MCF 10A (cell line): ENCODE measurements around the gene KDM4C. TPM values are rescaled to one million over a fixed set of nuclear protein-coding genes. Genes with fewer than 3 reads are reported as not detected.

Experiments used
- BruUV-seq: library from RNA; stranded (reverse); fragments of 400-500 nt; replicated peaks from 2 replicates; lab custom pipeline; 2021; lab: Mats Ljungman, UMichigan
- CTCF ChIA-PET: fragments of 300-600 bp; sonication (Branson Sonifier 250); formaldehyde crosslinking; extraction: SDS; loops from one replicate; lab custom pipeline; 2021; ENCODE audit warnings: antibody characterized with exemption, inconsistent platforms; lab: Yijun Ruan, JAX
- POLR2A ChIA-PET: fragments of 300-600, 350-650 bp; sonication (Branson Sonifier 250); formaldehyde crosslinking; extraction: SDS; loops from one replicate; lab custom pipeline; 2020; ENCODE audit warnings: antibody characterized with exemption, inconsistent platforms; lab: Yijun Ruan, JAX
- DNase-seq: peaks from one replicate; pipeline ENCODE4 v3.0.0-alpha.2; 2018; ENCODE audit not compliant: unreplicated experiment
- H3K27ac Mint-ChIP-seq: one replicate; pipeline ENCODE4 v1.8.0; 2022; ENCODE audit warnings: mild to moderate bottlenecking, low read depth, mixed read lengths; ENCODE audit not compliant: unreplicated experiment
- H3K27me3 Mint-ChIP-seq: one replicate; pipeline ENCODE4 v1.8.0; 2022; ENCODE audit warnings: mixed read lengths; ENCODE audit not compliant: insufficient read depth, unreplicated experiment
- H3K36me3 Mint-ChIP-seq: one replicate; pipeline ENCODE4 v1.8.0; 2022; ENCODE audit warnings: mild to moderate bottlenecking, moderate library complexity, mixed read lengths; ENCODE audit not compliant: insufficient read depth, unreplicated experiment
- H3K4me1 Mint-ChIP-seq: one replicate; pipeline ENCODE4 v1.8.0; 2022; ENCODE audit warnings: mixed read lengths; ENCODE audit not compliant: insufficient read depth, unreplicated experiment
- H3K4me3 Mint-ChIP-seq: one replicate; pipeline ENCODE4 v1.8.0; 2022; ENCODE audit warnings: mild to moderate bottlenecking, moderate library complexity, mixed read lengths; ENCODE audit not compliant: unreplicated experiment
- H3K9me3 Mint-ChIP-seq: one replicate; pipeline ENCODE4 v1.8.0; 2022; ENCODE audit warnings: mixed read lengths; ENCODE audit not compliant: unreplicated experiment
- intact Hi-C: fragments of 100-400 bp; cut with micrococcal nuclease; formaldehyde crosslinking; loops from 2 replicates; pipeline ENCODE4 v1.14.1; 2022
- total RNA-seq: library from RNA; stranded (reverse); gene quantifications from 2 replicates; pipeline ENCODE4 v1.2.3, GENCODE V29; 2022
- TF ChIP-seq, protein P1 (sequence below): fragments of 200-600 bp; IDR thresholded peaks from one replicate; pipeline ENCODE4 v1.8.0; 2022; ENCODE audit warnings: antibody characterized with exemption, mild to moderate bottlenecking; ENCODE audit not compliant: unreplicated experiment

KDM4C gene
- total RNA-seq, 1 experiment from 2014 or later = 29.5 TPM

DNA sequence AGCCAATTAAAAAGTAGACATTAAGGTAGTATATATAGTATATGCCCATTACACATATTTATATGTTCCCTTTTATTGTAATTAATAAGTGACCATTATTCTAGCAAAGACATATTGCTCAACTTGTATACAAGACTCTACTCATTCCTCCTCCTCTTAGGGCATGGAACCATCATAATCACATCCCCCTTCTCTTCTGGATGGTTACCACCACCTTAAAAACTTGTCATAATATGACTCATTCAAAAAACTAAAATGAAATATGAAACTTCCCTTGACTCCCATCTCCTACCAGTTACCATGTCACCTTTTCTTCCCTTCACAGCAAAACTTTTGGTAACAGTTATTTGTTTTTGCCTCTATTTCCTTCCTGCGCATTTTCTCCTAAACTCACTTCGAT is 438.7 kb downstream of the KDM4C start:
- intact Hi-C loops = no loop called here
- CTCF ChIA-PET = no interaction called here
- peak; percentile 25 for DNase-seq
- no peaks in the 10 kb centered on the region for H3K36me3 Mint-ChIP-seq
- H3K27me3 Mint-ChIP-seq = no peaks in the 10 kb centered on the region
- no TSS peak for BruUV-seq
- H3K4me3 Mint-ChIP-seq = no peak overlapping the region
- TF ChIP-seq, protein P1, sequence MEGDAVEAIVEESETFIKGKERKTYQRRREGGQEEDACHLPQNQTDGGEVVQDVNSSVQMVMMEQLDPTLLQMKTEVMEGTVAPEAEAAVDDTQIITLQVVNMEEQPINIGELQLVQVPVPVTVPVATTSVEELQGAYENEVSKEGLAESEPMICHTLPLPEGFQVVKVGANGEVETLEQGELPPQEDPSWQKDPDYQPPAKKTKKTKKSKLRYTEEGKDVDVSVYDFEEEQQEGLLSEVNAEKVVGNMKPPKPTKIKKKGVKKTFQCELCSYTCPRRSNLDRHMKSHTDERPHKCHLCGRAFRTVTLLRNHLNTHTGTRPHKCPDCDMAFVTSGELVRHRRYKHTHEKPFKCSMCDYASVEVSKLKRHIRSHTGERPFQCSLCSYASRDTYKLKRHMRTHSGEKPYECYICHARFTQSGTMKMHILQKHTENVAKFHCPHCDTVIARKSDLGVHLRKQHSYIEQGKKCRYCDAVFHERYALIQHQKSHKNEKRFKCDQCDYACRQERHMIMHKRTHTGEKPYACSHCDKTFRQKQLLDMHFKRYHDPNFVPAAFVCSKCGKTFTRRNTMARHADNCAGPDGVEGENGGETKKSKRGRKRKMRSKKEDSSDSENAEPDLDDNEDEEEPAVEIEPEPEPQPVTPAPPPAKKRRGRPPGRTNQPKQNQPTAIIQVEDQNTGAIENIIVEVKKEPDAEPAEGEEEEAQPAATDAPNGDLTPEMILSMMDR = no peak
- H3K9me3 Mint-ChIP-seq = peaks cover 9% of the 10 kb centered on the region
- H3K4me1 Mint-ChIP-seq = peaks cover 9% of the 10 kb centered on the region
- H3K27ac Mint-ChIP-seq = no peak overlapping the region
- POLR2A ChIA-PET = interaction anchor here (0.7 kb wide), 1 partner anchor 84 kb away, joined by 4 read pairs; no protein-coding TSS in a partner anchor

DNA sequence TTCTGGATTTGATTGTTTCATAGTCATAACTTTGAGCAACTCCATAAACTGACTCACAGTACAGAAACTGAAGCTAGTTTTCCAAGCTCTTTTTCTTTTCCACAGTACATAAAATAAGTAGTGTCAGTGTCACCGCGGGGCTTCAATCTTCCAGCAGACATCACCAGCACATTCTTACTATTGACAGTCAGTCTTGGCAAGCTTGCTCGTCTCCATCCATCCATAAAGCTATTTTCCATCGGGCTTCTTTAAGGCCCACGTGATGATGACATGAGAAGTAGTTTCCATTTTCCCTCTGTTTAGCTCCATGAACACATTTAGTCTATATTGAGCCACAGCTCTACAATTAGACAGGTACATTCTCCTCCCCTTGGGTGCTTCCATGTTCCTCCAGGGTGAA is 443.4 kb downstream of the KDM4C start:
- CTCF ChIA-PET = interaction anchor here (0.7 kb wide), 1 partner anchor 9 kb away, joined by 3 read pairs; no protein-coding TSS in a partner anchor
- no peaks in the 10 kb centered on the region for H3K9me3 Mint-ChIP-seq
- DNase-seq = no peak
- no peaks in the 10 kb centered on the region for H3K27me3 Mint-ChIP-seq
- BruUV-seq = no TSS peak
- no peak overlapping the region for H3K27ac Mint-ChIP-seq
- H3K4me3 Mint-ChIP-seq = no peak overlapping the region
- TF ChIP-seq, protein P1 = no peak
- peaks cover 9% of the 10 kb centered on the region for H3K4me1 Mint-ChIP-seq
- POLR2A ChIA-PET = no interaction called here
- H3K36me3 Mint-ChIP-seq = no peaks in the 10 kb centered on the region
- intact Hi-C loops = no loop called here

DNA sequence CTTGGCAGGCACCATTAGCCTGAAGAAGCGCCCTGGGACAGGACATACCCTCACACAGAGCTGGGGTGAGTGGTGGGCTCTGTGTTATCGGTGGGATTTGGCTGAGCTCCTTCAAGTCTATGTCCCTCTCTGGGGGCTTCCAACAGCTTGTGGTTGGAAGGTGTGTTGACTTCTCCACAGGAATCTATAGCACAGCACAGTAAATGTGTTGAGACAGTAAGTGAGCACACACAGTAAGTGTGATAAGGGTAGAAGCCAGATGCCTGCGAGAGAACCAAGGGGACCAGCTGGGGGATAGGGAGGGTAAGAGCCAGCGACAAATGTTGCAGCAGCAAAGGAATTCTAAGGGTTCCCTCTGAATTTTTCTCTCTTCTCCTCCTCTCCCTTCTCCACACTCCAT is 448.0 kb downstream of the KDM4C start:
- CTCF ChIA-PET = no interaction called here
- Mint-ChIP-seq H3K9me3 (no peaks in the 10 kb centered on the region), H3K4me1 (no peaks in the 10 kb centered on the region), H3K36me3 (no peaks in the 10 kb centered on the region), H3K27ac (no peak overlapping the region), H3K4me3 (no peak overlapping the region), H3K27me3 (no peaks in the 10 kb centered on the region)
- DNase-seq = no peak
- intact Hi-C loops = no loop called here
- TF ChIP-seq, protein P1 = no peak
- POLR2A ChIA-PET = no interaction called here
- no TSS peak for BruUV-seq

DNA sequence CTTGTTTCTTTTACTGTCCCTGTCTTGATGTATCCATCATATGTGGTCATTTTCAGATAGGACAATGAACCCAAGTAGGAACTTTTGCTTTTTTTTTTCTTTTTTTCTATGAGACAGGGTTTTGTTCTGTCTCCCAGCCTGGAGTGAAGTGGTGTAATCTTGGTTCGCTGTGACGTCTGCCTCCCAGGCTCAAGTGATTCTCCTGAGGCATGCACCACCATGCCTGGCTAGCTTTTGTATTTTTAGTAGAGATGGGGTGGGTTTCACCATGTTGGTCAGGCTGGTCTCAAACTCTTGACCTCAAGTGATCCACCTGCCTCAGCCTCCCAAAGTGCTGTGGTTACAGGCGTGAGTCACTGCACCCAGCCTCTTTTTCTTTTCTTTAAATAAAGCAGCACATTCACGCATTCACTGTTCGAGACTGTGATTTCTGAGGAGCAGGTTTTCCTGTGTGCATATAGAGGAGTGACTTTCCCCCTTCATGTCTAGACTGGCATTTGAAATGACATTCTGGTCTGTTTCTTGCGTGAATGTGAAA is 448.5 kb downstream of the KDM4C start:
- Mint-ChIP-seq H3K27ac (no peak overlapping the region), H3K9me3 (no peaks in the 10 kb centered on the region), H3K4me3 (no peak overlapping the region), H3K4me1 (no peaks in the 10 kb centered on the region), H3K36me3 (no peaks in the 10 kb centered on the region), H3K27me3 (no peaks in the 10 kb centered on the region)
- CTCF ChIA-PET = no interaction called here
- no TSS peak for BruUV-seq
- POLR2A ChIA-PET = no interaction called here
- TF ChIP-seq, protein P1 = no peak
- intact Hi-C loops = no loop called here
- no peak for DNase-seq
